Glutamatergic neuron (in vitro differentiated cells): ENCODE results near the gene TRIM24. TPM values are rescaled to one million over a fixed set of nuclear protein-coding genes. Genes with fewer than 3 reads are reported as not detected.

Experiments
- DNase-seq: peaks from one replicate; pipeline ENCODE4 v3.0.0; 2022
- H3K27ac Mint-ChIP-seq: one replicate; pipeline ENCODE4 v1.8.0; 2020; ENCODE audit warnings: mild to moderate bottlenecking, mixed read lengths, inconsistent platforms; ENCODE audit not compliant: unreplicated experiment
- H3K27me3 Mint-ChIP-seq: one replicate; pipeline ENCODE4 v1.8.0; 2020; ENCODE audit warnings: mild to moderate bottlenecking, moderate library complexity, mixed read lengths, inconsistent platforms; ENCODE audit not compliant: unreplicated experiment
- H3K36me3 Mint-ChIP-seq: one replicate; pipeline ENCODE4 v1.8.0; 2020; ENCODE audit warnings: mild to moderate bottlenecking, mixed read lengths, inconsistent platforms; ENCODE audit not compliant: unreplicated experiment
- H3K4me1 Mint-ChIP-seq: one replicate; pipeline ENCODE4 v1.8.0; 2020; ENCODE audit warnings: mild to moderate bottlenecking, low read depth, mixed read lengths, inconsistent platforms; ENCODE audit not compliant: unreplicated experiment
- H3K4me3 Mint-ChIP-seq: one replicate; pipeline ENCODE4 v1.8.0; 2020; ENCODE audit warnings: mild to moderate bottlenecking, mixed read lengths, inconsistent platforms; ENCODE audit not compliant: unreplicated experiment
- H3K9me3 Mint-ChIP-seq: one replicate; pipeline ENCODE4 v1.8.0; 2020; ENCODE audit warnings: mild to moderate bottlenecking, moderate library complexity, mixed read lengths, inconsistent platforms; ENCODE audit not compliant: unreplicated experiment
- total RNA-seq: library from RNA; stranded (reverse); fragmentation: NEBNext Ultra II Directional; extraction: Animal tissue kit (Norgen Biotek cat#: 25700); gene quantifications from one replicate; pipeline ENCODE4 v1.2.1, GENCODE V29; 2021; ENCODE audit not compliant: unreplicated experiment
- TF ChIP-seq, protein P1 (sequence below): fragments of 200-600 bp; sonication (generic); IDR thresholded peaks from one replicate; pipeline ENCODE4 v1.5.0; 2021; ENCODE audit not compliant: partially characterized antibody, unreplicated experiment

The TRIM24 gene
- total RNA-seq, 1 donor from 2014 or later = 85.6 TPM

- Mint-ChIP-seq H3K27me3 (no peaks in the 10 kb centered on the region), H3K4me1 (no peaks in the 10 kb centered on the region), H3K36me3 (no peaks in the 10 kb centered on the region), H3K27ac (no peak overlapping the region), H3K9me3 (peaks cover 2% of the 10 kb centered on the region), H3K4me3 (no peak overlapping the region)
- TF ChIP-seq, protein P1, sequence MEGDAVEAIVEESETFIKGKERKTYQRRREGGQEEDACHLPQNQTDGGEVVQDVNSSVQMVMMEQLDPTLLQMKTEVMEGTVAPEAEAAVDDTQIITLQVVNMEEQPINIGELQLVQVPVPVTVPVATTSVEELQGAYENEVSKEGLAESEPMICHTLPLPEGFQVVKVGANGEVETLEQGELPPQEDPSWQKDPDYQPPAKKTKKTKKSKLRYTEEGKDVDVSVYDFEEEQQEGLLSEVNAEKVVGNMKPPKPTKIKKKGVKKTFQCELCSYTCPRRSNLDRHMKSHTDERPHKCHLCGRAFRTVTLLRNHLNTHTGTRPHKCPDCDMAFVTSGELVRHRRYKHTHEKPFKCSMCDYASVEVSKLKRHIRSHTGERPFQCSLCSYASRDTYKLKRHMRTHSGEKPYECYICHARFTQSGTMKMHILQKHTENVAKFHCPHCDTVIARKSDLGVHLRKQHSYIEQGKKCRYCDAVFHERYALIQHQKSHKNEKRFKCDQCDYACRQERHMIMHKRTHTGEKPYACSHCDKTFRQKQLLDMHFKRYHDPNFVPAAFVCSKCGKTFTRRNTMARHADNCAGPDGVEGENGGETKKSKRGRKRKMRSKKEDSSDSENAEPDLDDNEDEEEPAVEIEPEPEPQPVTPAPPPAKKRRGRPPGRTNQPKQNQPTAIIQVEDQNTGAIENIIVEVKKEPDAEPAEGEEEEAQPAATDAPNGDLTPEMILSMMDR = no peak
- no peak for DNase-seq
Measured at GRCh38 chr7:138584696-138585095, 124.6 kb downstream of the TRIM24 start.

DNA sequence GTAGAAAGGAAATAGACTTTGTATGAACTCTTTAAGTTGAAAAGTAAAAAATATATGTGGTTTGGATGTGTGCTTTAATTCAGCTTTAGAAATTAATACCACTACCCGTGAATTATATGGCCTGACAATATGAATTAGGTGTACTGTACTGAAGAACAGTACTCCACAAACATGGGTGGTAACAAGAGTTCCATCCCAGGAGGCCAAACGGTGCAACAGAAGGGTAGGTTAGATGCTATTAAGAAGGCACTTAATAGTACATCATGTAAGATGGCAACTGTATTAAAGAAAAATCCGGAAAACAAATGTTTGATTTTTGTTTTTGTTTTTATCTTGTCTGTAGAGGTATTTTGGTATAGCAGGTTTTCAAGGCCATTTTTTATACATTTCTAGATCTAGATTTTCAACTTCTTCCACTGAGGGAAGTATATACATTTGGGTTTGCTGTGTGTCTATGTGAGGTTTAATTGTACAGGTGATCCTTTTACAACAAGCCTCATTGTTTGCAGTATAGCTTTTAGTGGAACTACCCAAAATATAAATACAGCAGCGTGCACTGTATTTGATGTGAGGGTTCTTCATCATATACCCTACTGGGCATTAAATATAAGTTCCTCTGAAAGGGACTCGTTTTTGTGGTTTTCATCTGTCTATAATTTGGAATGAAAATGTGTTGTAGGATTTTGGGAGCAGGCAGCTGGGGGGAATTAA, 125.4 kb downstream of the TRIM24 start:
- no peaks in the 10 kb centered on the region for H3K36me3 Mint-ChIP-seq
- peaks cover 2% of the 10 kb centered on the region for H3K9me3 Mint-ChIP-seq
- H3K4me1 Mint-ChIP-seq = no peaks in the 10 kb centered on the region
- H3K4me3 Mint-ChIP-seq = no peak overlapping the region
- TF ChIP-seq, protein P1 = no peak
- H3K27me3 Mint-ChIP-seq = no peaks in the 10 kb centered on the region
- no peak overlapping the region for H3K27ac Mint-ChIP-seq
- DNase-seq = no peak

DNA sequence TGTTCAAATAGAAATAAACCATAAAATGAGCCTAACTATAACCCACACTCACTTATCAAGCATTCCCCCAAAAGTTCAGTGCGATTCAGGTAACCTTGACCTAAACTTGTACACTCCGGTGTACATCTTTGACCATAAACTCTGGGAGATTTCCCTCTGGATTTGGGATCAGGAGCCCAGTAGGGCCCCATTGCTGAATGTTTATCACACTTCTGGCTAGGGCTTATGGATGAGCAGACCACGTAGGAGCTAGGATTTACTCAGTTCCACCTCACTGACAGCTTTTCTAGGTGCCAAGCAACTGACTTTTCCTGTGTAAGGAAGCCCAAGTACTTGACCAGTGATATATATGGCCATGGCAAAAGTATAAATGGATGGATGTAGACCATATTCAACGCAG, 127.4 kb downstream of the TRIM24 start:
- no peaks in the 10 kb centered on the region for H3K4me1 Mint-ChIP-seq
- TF ChIP-seq, protein P1 = no peak
- no peaks in the 10 kb centered on the region for H3K27me3 Mint-ChIP-seq
- no peak overlapping the region for H3K27ac Mint-ChIP-seq
- no peak overlapping the region for H3K4me3 Mint-ChIP-seq
- no peaks in the 10 kb centered on the region for H3K36me3 Mint-ChIP-seq
- H3K9me3 Mint-ChIP-seq = peaks cover 2% of the 10 kb centered on the region
- DNase-seq = no peak

DNA sequence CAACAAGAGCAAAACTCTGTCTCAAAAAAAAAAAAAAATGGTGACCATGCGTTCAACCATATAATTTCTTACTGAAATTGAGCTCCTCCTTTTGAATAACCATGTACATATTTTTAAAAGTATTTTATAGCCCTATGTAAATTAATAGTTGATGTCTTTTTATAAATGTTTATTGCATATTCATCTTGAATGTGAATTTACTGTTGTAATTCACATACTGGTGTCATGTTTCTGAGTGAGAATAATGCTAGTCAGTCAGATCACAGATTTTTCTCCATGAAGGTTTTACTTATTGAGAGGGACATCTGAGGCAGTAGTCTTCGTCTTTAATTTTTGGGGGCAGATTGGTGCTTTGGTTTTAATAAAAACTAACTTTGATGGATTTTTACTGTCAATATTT, 128.9 kb downstream of the TRIM24 start:
- TF ChIP-seq, protein P1 = no peak
- Mint-ChIP-seq H3K4me1 (no peaks in the 10 kb centered on the region), H3K27me3 (no peaks in the 10 kb centered on the region), H3K36me3 (no peaks in the 10 kb centered on the region), H3K27ac (no peak overlapping the region), H3K9me3 (peaks cover 2% of the 10 kb centered on the region), H3K4me3 (no peak overlapping the region)
- DNase-seq = no peak

DNA sequence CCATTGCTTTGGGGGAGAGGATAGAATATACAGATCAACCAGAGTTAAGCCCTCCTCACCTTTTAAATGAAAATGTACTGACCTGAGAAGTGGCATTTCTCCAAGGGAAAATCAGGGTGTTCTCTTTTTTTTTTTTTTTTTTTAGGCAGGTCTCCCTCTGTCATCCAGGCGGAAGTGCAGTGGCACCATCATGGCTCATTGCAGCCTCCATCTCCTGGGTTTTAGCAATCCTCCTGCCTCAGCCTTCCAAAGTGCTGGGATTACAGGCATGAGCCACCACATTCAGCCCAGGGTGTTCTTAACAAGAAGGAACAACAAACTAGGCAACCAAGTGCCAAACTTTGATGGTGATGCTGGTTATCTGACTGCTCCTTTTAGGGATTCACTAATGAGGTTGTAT, 130.1 kb downstream of the TRIM24 start:
- no peak overlapping the region for H3K4me3 Mint-ChIP-seq
- no peaks in the 10 kb centered on the region for H3K36me3 Mint-ChIP-seq
- H3K4me1 Mint-ChIP-seq = no peaks in the 10 kb centered on the region
- DNase-seq = no peak
- TF ChIP-seq, protein P1 = no peak
- no peaks in the 10 kb centered on the region for H3K27me3 Mint-ChIP-seq
- peaks cover 2% of the 10 kb centered on the region for H3K9me3 Mint-ChIP-seq
- H3K27ac Mint-ChIP-seq = no peak overlapping the region
